ENCODE data around the gene RASAL1.
"Not testable (repeated sequence)": the region's sequence is repeated elsewhere in the genome, so short reads cannot be mapped to it uniquely, and the experiment has no call there.

Gene RASAL1

DNA sequence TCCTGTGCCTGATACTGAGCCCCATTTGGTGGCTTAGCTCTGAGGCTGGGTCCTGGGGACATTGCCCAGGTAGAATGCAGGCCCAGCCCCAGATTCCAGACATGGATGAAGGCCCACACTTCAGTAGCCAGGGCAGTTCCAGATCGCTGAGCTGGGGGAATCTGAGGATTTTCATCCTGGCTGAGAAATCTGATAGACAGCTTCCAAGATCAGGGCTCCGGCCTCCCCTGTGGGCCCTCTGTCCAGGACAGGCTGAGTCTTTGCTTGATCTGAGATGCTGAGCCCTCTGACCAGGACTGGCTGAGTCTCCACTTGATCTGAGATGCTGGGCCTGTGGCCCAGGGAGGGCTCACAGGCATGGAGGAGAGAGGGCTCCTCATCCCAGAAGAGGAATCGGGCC, 3.3 kb upstream of the RASAL1 start:
- DNase-seq = no peak

DNA sequence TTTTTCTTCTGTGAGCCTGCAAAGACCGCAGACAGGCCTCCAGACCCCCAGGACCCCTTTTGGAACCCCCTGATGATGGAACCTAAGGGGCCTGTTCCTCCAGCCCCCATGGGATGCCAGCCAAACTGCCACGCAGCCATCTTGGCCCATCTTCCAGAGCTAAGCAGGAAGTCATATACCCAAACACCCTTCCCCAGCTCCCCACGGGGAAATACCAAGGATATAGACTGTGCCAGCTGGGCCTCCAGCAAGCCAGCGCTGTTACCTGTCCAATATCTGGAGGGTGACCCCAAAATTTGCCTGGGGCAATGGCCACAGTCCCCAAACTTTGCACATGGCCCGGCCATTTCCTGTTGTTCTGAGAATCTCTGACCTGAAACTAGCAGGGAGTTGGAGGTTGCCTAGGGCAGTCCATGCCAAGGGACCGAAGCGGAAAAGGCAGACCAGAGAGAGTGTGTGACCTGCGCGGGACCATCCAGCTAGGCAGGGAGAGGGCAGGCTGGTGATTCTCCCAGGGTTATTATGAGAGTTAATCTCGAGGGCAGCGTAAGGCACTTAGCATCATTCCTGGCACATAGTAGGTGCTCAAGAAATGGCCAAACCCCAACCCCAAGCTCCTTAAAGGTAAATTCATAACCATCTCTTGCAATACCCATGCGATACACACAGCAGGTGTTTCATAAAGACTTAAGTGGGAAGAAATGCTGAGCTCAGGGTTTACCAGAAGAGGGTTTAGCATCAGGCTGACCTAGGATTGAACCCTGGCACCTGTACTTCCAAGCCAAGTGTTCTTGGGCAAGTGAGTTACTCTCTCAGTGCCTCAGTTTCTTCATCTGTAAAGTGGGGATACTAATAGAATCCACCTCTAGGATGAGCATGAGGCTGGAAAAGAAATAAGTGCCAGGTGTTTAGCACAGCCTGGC, 2.6 kb upstream of the RASAL1 start:
- DNase-seq = no peak

DNA sequence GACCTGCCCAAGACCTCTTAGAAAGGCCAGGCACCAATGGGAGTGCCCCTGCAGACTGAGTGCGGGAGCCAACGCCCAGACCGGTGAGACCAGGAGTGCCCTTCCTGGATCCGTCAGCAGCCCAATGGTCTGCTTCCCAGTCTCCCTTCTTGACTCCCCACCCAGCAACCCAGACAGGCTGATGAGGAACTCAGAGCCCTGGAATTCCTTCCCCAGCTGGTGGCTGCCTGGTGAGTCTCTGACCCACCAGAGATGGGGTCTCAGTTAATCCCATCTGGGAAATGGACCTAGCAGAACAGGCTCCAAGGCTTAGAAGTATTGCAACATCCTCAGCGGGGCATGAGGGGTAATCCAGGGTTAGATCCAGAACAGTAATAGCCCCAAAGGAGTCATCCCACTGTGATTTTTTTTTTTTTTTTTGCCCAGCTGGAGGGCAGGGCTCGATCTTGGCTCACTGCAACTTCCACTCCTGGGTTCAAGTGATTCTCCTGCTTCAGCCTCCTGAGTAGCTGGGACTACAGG, 1.5 kb upstream of the RASAL1 start:
- DNase-seq = no peak

DNA sequence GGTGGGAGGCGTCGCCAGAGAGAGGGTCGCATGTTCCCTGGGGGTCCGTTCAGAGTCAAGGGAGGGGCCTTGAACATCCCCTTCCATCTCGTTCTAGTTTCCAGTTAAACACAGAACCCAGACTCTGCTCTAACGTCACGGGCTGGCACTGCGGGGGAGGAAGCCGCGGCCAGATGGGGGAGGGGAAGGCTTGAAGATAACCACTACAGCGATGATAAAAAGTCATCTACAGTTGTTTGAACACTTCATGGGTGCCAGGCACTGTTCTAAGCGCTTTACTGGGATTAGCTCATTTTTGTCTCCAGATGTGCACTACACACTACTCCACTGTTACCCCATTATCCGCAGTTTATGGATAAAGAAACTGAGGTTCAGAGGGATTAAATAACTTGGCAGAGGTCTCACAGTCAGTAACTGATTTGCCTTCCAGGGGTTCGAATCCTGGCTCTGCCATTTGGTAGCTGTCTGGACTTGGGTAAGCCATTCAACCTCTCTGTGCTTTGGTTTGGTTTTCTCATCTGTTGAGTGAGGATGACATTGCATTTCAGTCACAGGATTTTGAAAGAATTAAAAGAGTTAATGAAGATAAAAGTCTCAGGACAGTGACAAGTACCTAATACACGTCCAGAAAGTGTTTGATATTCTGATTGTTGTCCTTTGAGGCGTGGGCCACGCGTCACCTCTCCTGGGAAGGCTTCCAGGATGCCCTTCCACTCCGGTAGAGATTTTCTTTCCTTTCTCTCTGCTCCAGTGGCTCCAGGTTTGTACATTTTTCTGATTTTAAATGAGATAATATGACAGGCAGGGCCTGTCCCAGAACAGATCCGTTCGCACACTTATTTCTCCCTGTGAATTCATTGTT, 798 bp upstream of the RASAL1 start:
- no peak for DNase-seq

DNA sequence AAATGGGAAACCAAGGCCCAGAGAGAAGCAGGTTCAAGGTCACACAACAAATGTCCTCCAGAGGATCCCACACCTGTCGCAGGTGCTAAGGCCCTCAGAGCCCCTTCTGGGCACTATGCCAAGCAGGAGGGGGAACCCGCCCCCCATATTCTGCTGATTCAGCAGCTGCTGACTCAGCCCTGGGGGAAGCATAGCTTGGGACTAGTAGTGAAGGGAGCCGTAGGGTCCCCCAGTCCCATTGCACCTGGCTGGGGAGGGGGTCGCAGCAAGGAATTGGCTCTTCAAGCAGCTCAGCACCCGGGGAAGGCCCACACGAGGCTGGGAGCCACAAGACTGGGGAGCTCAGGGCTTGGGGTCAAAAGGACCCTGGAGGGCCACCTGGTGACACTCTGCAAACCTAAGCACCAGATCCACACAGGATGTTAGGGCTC, 1.0 kb downstream of the RASAL1 start:
- DNase-seq = no peak

DNA sequence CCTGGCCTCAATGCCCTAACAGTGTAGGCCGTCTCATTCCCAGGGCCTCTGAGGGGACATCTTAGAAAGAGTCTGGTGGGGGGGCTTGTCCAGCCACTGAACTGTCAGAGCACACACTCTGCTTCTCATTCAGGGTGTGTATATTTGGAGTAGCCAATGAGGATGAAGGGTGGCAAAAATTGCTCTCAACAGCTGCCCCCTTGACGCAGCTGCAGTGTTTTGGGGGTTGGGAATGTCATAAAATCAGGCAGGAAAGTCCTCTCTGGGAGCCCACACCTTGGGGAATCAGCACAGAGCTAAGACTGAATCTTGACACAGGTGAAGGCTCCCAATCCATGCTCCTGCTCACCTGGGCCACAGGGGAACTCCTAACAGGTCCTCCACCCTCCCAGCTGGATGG, 1.5 kb downstream of the RASAL1 start:
- no peak for DNase-seq

DNA sequence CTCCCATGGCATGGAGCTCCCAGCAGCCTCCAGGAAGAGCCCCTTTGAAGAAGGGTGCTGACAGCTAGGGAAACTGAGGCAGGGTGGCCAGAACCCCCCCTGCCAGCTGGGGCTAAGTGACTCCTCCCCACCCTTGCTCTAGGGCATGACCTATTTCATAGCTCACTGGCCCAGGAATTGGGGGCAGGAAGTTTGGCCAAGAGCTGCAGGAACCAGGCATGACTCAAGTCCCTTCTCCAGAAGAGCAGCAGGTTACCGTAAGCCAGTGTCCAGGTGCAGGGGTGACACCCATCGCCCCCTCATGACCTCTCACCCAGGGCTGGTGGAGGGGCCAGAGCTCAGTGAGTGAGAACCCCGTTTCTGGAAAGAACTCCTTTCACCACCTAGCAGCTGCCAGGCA, 1.9 kb downstream of the RASAL1 start:
- no peak for DNase-seq

DNA sequence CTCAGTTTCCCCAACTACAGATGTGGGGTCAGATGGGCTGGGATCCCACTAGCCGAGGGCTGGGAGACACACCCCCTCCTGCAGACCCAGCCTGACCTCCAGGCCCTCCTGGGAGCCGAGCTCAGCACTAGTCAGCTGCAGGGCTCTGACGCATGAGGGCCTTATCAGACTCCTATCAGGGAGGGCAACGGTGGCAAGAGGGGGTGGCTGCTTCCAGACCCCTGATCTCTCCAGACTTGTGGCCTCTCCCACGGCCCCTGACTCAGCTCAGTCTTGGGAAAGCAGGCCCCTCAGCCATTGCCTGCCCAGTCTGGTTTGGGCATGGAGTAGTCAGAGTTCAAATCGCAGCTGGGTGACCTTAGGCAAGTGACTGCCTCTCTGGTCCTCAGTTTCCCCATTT, 2.5 kb downstream of the RASAL1 start:
- no peak for DNase-seq

DNA sequence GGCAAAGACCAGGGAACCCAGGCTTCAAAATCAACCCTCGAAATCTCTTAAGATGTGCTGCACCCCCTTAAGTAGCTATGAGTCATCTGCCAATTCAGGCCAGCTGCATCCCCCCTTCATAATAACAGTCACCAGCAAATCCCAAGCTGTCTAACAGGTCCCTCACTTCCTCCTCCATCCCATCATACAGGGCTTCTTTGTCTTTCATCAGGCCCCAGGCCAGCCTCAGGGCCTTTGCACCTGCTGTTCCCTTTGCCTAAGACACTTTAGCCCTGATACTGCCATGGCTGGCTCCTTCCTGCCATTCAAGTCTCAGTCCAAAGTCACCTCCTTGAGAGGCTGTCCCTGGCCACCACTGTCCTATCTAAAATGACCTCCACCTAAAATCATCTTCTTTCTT, 4.0 kb downstream of the RASAL1 start:
- DNase-seq = no peak

DNA sequence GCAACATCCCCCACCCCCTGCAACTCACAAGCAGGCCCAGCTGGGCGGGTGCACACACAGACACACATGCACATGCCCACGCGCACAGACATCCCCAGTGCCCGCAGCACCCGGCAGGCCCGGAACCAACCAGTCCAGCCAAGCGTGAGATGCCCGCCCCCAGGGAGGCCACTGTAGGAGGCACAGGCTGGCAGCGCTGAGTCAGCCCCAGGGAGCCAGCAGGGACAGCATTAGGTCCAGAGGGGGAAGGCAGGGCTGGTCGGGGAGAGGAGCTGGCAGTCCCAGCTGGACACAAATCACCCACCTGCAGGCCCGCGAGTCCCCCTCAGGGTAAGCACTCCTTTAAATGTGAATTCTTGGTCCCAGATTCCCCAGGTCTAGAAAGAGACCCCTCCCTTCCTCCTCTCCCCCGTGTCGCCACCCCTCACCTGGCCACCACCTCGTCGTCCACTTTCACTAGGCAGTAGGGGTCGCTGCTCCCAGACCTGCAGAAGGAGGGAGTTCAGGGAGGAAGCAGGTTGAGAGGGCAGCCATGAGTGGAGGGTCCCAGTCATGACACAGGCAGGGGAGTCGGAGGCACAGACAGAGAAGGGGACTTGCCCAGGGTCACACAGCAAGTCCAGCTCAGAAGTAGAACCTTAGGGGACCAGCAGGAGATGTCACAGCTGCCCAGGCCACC, 5.0 kb downstream of the RASAL1 start:
- DNase-seq = no peak

DNA sequence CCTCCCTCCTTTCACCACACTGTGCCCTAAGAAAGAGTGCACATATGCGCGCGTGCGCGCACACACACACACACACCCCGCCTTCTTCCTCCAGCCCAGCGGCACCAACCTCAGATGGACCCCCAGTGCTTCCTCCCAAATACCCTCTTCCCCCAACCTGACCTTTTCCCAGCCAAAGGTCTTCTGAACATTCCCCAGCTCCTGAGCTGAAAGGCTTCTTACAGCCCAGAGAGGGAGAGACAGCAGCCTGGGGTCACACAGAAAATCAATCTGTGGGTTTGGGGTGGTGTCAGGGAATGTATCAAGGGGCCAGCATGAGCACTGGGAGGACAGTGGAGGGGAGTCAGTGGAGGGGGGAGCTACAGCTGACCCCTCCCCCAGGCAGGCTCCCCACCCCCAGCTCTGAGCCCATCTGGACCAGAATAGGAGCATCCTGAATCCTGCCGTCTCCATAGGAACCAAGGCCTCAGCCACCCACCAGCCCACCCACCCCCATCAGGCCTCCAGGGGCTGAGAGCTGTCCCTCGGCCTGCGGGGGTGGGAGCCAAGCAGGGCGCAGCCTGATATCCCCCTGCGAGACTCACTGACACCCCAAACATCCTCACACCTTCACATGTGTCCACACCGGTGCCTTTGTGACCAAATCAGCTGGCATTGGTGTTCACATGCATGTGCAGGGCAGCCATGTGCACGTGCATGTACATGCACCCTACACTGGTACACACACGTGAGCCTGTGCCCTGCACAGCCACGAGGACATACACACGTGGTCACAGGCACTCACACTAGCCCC, 5.7 kb downstream of the RASAL1 start:
- DNase-seq = no peak

DNA sequence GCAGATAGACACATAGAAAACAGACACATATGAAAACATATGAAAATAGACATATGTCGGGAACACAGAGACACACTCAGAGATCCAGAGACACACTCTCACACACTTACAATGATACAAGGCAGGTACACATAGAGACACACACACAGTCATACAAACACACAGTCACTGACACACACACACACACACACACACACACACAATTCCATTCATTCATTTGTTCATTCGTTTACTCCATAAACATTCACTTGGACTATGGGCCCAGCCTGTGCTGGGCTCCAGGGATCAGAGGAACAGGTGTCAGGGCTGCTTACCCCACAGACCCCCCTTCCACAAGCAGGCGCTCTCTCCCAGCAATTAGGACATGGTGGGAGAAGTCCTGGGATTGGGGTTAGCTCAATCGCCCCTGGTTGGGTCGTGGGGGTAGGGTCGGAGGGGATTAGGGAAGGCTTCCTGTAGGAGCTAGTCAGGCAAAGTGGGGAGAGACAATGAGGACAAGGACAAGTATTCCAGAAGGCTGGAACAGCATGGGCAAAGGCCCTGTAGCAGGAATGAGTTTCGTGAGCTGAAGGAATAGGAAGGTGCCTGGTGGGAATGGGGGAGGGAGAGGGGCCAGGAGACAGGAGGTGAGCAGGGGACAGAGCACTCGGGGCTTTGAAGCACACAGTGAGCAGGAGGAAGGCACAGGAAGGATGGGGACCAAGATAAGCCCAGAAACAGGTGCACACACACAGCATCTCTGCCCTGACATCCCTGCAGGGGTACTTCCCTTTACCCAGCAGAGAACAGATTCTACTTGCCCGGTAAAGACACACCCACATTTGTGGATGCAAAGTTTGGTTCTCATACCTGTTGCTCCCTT, 6.5 kb downstream of the RASAL1 start:
- no peak for DNase-seq

DNA sequence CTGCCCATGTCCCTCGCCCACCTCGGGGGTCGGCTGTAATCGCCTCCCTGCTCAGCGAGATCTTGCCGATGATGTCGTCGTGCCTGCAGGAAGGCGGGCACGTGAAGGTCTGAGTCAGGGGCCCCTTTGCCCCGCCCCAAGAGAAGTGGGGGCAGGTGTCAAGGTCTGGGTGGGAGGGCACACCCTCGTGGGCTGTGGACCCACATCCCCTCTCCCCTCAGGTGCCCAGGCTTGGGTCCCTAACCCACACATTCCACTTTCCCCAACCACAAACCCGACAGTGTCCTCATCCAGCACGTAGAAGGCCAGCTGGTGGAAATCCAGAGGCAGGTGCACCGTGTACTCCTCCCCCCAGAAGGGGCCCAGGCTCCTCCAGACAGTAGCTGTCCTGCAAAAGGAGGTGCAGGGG, 7.8 kb downstream of the RASAL1 start:
- no peak for DNase-seq

DNA sequence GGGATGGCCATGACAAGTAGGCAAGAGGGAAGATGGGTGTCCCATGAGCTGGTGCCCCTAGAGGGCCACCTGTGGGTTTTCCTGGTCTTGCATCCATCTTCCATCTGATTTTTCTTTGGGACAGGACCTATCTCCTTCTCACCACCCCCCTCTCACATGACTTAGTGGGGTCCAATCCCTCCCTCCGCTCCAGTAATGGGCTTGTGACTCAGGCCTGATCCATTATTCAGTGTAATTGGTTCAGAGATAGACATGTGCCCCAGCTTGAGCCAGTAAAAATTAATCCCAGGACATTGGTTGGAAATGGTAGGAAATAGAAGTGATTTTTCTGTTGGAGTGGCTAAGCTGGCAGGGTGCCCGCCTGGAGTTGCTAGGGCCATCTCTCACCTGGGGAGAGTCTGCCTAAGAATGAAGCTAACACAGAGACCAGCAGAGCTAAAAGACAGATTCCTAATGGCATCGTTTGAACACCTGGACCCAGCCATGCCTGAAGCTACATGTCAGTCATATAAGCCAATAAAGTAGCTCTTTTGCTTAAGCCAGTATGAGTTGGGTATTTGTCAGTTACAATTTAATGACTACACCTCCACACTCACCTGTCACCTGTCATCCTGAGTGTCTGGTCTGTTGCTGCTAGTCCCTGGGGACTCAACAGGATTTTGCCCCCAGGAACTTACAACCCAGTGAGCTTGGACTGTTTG, 14.7 kb downstream of the RASAL1 start:
- no peak for DNase-seq

DNA sequence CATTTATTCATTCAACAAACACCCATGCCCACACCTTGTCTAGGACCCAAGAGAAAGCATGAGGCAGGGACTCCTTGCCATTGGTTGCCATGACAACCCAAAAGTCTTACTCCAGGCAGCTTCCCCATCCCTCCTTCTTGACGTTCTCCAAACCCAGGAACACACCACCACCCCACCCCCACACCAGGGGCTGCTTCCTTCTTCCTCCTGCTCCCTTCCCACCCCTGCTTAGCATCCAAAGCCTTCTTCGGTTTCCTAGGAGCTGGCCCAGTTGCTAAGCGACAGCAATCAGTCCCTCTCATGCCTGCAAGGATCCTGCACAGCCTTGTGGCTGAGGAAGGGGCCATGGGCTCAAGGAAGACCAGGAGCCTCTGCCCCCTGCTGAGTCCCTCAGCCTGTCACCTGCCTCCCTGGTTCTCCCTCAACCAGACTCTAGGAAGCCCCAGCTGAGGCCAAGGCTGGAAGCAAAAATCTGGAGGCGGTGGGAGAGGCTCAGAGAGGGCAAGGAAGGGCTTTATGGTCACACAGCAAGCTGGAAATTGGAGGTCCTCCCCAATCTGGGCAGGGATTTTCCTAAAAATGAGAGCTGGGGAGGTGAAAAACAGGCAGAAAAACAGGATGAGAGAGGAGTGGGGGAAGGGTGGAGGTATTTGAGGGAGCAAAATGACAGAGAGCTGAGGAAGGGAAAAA, 15.4 kb downstream of the RASAL1 start:
- DNase-seq = no peak

DNA sequence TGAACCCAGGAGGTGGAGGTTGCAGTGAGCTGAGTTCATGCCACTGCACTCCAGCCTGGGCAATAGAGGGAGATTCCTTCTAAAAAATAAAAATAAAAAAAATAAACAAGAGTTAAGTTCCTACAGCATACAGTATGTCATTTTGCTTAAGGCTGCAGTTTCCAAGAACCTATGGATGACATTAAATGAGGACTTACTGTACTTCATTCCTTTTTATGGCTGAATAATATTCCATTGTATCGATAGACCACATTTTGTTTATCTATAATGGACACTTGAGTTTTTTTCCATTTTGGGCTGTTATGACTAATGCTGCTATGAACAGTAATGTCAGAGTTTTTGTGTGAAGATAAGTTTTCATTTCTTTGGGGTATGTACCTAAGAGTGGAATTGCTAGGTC, 17.4 kb downstream of the RASAL1 start:
- no peak for DNase-seq

DNA sequence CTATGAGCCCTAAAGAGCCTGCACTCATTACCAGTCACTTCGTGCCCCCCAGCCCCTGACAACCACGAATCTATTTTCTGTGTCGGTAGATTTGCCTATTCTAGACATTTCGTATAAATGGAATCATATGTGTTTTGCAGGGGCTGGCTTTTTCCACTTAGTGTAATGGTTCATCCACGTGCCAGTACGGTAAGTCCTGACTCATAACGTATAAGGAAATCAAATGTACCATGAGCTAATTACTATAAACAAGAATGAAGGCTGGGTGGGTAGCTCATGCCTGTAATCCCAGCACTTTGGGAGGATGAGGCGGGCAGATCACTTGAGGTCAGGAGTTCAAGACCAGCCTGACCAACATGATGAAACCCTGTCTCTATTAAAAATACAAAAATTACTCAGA, 17.9 kb downstream of the RASAL1 start:
- not testable (repeated sequence) for DNase-seq

DNA sequence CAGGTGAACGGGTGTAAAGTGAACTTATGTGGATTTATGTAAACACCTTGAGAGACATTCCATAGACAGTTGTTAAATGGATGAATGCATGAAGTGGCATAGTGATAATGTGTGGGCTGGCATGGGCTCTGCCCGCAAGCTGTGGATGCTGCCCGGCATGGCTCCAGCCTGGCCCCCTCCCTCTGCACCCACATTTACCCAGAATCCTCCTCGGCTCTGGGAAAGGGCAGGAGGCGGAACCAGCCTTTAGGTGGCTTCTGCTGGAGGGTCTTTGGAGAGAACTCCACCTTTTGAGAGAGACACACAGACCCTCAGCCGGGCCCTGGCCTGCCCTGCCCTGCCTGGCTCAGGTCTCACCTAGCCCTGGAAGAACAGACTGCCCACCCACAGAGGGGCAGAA, 18.7 kb downstream of the RASAL1 start:
- DNase-seq = no peak

DNA sequence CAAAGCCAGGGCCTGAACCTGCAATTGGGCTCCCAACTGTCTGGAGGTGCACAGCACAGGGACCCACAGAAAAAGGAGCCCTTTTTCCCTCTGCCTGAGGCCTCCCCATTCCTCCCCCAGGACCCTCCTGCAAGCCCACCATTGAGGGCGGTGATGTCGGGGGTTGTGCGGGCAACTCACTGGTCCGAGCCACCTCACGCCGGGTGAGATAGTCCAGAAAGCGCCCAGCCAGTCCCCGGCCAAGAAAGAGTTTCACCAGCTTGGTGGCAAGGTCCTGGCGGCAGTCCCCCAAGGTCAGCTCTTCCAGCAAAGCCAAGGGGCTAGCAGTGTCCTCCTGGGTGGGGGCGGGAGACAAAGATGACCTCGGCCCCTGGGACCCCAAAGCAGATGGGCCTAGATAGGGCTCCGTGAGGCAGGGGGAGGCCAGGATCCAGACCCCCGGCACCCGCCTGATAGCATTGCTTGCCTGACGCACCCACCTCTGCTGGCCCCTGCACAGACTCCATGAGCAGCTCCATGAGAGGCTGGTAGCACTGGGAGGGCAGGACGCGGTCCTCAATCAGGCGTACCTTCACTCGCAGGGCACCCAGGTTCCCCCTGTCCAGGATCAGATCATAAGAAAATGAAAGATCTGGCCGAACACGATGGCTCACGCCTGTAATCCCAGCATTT, 20.0 kb downstream of the RASAL1 start:
- no peak for DNase-seq
